Measurements from ENCODE around the gene CASK.

Gene CASK

GRCh38 chrX:41828826-41829225, 94.5 kb downstream of the CASK start:
- no peak for DNase-seq (ENCODE audit: low read depth)

- DNase-seq (ENCODE audit: low read depth), result no peak
Observed at GRCh38 chrX:41827886-41828285, 95.5 kb downstream of the CASK start.

- no peak for DNase-seq (ENCODE audit: low read depth)
Observed at GRCh38 chrX:41825796-41826195, 97.6 kb downstream of the CASK start.

- DNase-seq (ENCODE audit: low read depth), result no peak
Observed at GRCh38 chrX:41824551-41824950, 98.8 kb downstream of the CASK start.

- DNase-seq (ENCODE audit: low read depth), result no peak
Observed at GRCh38 chrX:41823402-41823801, 100.0 kb downstream of the CASK start.

GRCh38 chrX:41822892-41823291, 100.5 kb downstream of the CASK start:
- DNase-seq (ENCODE audit: low read depth), result no peak

GRCh38 chrX:41808047-41808446, 115.3 kb downstream of the CASK start:
- DNase-seq (ENCODE audit: low read depth), result no peak

- no peak for DNase-seq (ENCODE audit: low read depth)
Observed at GRCh38 chrX:41802958-41803357, 120.4 kb downstream of the CASK start.

GRCh38 chrX:41799661-41800060, 123.7 kb downstream of the CASK start:
- no peak for DNase-seq (ENCODE audit: low read depth)

- no peak for DNase-seq (ENCODE audit: low read depth)
Observed at GRCh38 chrX:41796577-41796976, 126.8 kb downstream of the CASK start.

- no peak for DNase-seq (ENCODE audit: low read depth)
Observed at GRCh38 chrX:41796046-41796445, 127.3 kb downstream of the CASK start.

- no peak for DNase-seq (ENCODE audit: low read depth)
Observed at GRCh38 chrX:41789374-41789773, 134.0 kb downstream of the CASK start.

GRCh38 chrX:41785685-41786084, 137.7 kb downstream of the CASK start:
- DNase-seq (ENCODE audit: low read depth), result no peak

- DNase-seq (ENCODE audit: low read depth), result no peak
Observed at GRCh38 chrX:41781500-41781899, 141.9 kb downstream of the CASK start.

- DNase-seq (ENCODE audit: low read depth), result no peak
Observed at GRCh38 chrX:41779941-41780340, 143.4 kb downstream of the CASK start.

GRCh38 chrX:41779030-41779564, 144.3 kb downstream of the CASK start:
- DNase-seq (ENCODE audit: low read depth), result no peak

GRCh38 chrX:41761702-41762101, 161.7 kb downstream of the CASK start:
- DNase-seq (ENCODE audit: low read depth), result no peak

GRCh38 chrX:41761169-41761568, 162.2 kb downstream of the CASK start:
- DNase-seq (ENCODE audit: low read depth), result no peak

- no peak for DNase-seq (ENCODE audit: low read depth)
Observed at GRCh38 chrX:41759817-41760216, 163.5 kb downstream of the CASK start.

- DNase-seq (ENCODE audit: low read depth), result no peak
Observed at GRCh38 chrX:41758401-41758800, 165.0 kb downstream of the CASK start.

- DNase-seq (ENCODE audit: low read depth), result no peak
Observed at GRCh38 chrX:41750716-41751115, 172.6 kb downstream of the CASK start.

GRCh38 chrX:41739871-41740270, 183.5 kb downstream of the CASK start:
- no peak for DNase-seq (ENCODE audit: low read depth)

GRCh38 chrX:41737065-41737464, 186.3 kb downstream of the CASK start:
- no peak for DNase-seq (ENCODE audit: low read depth)

GRCh38 chrX:41734530-41734929, 188.8 kb downstream of the CASK start:
- no peak for DNase-seq (ENCODE audit: low read depth)

GRCh38 chrX:41733939-41734338, 189.4 kb downstream of the CASK start:
- no peak for DNase-seq (ENCODE audit: low read depth)
